ENCODE results near the gene GSE1.

DNA sequence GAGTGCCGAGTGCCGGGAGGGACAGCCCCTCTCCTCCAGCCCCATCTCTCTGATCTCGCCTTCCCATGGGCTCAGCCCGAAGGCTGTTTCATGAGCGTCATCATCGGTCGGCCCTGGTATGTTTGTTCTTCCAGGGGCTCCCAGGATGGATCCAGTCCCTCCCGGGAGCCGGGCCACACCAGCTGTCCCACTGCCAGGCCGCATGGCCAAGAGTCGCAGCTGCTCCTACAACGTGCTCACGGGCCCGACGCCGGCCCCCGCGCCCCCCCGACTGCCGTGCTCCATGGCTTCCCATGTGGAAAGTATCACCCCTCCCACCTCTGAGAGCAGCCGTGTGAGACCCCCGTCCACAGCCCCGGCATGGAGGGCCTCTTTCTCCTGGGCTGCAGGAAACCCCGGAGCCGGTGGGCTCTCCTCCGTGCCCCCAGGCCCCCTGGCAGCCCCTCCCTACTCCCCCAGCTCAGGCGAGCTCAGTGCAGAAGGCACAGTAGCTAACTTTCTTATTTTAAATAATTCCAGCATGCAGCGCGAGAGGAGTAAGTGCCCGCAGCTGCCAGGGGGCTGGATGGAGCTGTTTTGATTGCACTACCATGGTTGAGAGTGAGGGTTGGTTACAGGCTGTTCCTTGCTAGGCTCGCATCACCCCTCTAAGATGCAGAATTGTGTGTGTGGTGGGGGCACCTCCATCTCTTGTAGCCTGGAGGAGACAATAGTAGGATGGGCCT, 26.6 kb upstream of the GSE1 start:
- TF ChIP-seq CTCF (IDR thresholded peaks at IDR 0.05) = no peak
- TF ChIP-seq POLR2A (IDR thresholded peaks at IDR 0.05) = no peak

All from testis (tissue), 2 donors.